ENCODE results near the gene PTCSC3.

- TF ChIP-seq CTCF (IDR thresholded peaks at IDR 0.05; ENCODE audit: insufficient read depth, low read depth, low read length) (no peak), EZH2 (IDR thresholded peaks at IDR 0.05; ENCODE audit: insufficient read depth, low read length) (no peak)
These were observed 6.9 kb upstream of the PTCSC3 start for GRCh38 chr14:36183402-36183801.

Data from astrocyte (in vitro differentiated cells and primary cell).